Stomach (tissue), 9 donors: ENCODE data around the gene ZBTB17. TPM values are rescaled to one million over a fixed set of nuclear protein-coding genes. Genes with fewer than 3 reads are reported as not detected.
"Not testable (repeated sequence)": the region's sequence is repeated elsewhere in the genome, so short reads cannot be mapped to it uniquely, and the experiment has no call there.

Experiments
- DNase-seq, 2 donors: peaks; one replicate each; pipeline versions ENCODE4 v3.0.0 to v3.0.0-alpha.2; 2013 to 2019
- H3K27ac ChIP-seq, 5 donors: fragments of 200-600 bp in 4 of 5; sonication (generic) in 4 of 5; one replicate each; pipeline ENCODE4 v1.5.1; 2013 to 2019; ENCODE audit warnings: mild to moderate bottlenecking in 1 of 5, moderate library complexity in 1 of 5
- H3K27me3 ChIP-seq, 3 donors: fragments of 200-600 bp; sonication (generic); one replicate each; pipeline ENCODE4 v1.5.1; 2017 to 2019; ENCODE audit warnings: mixed run types in 1 of 3
- H3K36me3 ChIP-seq, 4 donors: fragments of 200-600 bp; sonication (generic); 1 replicate in 3 of 4; 2 replicates in 1 of 4; pipeline ENCODE4 v1.5.1; 2016 to 2019
- H3K4me1 ChIP-seq, 4 donors: fragments of 200-600 bp; sonication (generic); one replicate each; pipeline ENCODE4 v1.5.1; 2016 to 2019
- H3K4me3 ChIP-seq, 4 donors: fragments of 200-600 bp; sonication (generic) in 3 of 4; one replicate each; pipeline ENCODE4 v1.5.1; 2016 to 2019; ENCODE audit warnings: mild to moderate bottlenecking in 1 of 4
- H3K9me3 ChIP-seq, 4 donors: fragments of 200-600 bp; sonication (generic); one replicate each; pipeline ENCODE4 v1.5.1; 2016 to 2019
- EP300 ChIP-seq: sonication (generic); formaldehyde crosslinking; IDR thresholded peaks from one replicate; pipeline ENCODE4 v1.6.1; 2017; ENCODE audit warnings: antibody characterized with exemption
- POLR2A ChIP-seq, 4 donors: fragments of 450-650 bp; IDR thresholded peaks; one replicate each; pipeline ENCODE4 v1.6.1; 2016; ENCODE audit warnings: antibody characterized with exemption in 4 of 4, control low read depth in 2 of 4, mild to moderate bottlenecking in 1 of 4, moderate library complexity in 1 of 4
- POLR2AphosphoS5 ChIP-seq, 3 donors: sonication (generic); formaldehyde crosslinking; IDR thresholded peaks; one replicate each; pipeline ENCODE4 v1.6.1; 2016; ENCODE audit warnings: antibody characterized with exemption in 3 of 3
- WGBS, 5 donors: extraction: QIAGEN DNeasy Blood & Tissue Kit in 3 of 5; methylation state at CpG; one replicate each; pipeline versions ENCODE4 v1.1.5 to v1.1.7; 2013 to 2018; 5-methylcytosine and 5-hydroxymethylcytosine counted together
- intact Hi-C: fragments of 100-400 bp; cut with DNase I; formaldehyde crosslinking; loops from one replicate; pipeline ENCODE4 v1.15.1; 2023; ENCODE audit warnings: low total_unique reads
- polyA plus RNA-seq, 3 donors: library from polyadenylated mRNA; stranded (reverse); fragments of 200-250 nt; gene quantifications; one replicate each; pipeline ENCODE4 v1.2.3, GENCODE V29; 2013
- total RNA-seq, 5 donors: library from RNA; depleted of rRNA; stranded (reverse); fragments of >200 nt; gene quantifications; one replicate each; pipeline versions ENCODE4 v1.1.0 to v1.2.3, GENCODE V29; 2014 to 2016
- TF ChIP-seq, protein P1 (sequence below), 7 experiments: fragments of 450-650 bp in 4 of 7; fragments of 200-600 bp in 3 of 7; sonication (generic) in 3 of 7; IDR thresholded peaks; one replicate each; pipeline ENCODE4 v1.5.1; 2016 to 2019; ENCODE audit warnings: antibody characterized with exemption in 7 of 7, control low read depth in 2 of 7, mild to moderate bottlenecking in 1 of 7
- donor health status: healthy with polysubstance abuse.
- donor health status: Bipolar disorder and iron deficiency.
- donor health status: healthy.

The ZBTB17 gene
- total and polyA plus RNA-seq, 8 donors, result 13.0 to 136 (median 46.5) TPM

DNA sequence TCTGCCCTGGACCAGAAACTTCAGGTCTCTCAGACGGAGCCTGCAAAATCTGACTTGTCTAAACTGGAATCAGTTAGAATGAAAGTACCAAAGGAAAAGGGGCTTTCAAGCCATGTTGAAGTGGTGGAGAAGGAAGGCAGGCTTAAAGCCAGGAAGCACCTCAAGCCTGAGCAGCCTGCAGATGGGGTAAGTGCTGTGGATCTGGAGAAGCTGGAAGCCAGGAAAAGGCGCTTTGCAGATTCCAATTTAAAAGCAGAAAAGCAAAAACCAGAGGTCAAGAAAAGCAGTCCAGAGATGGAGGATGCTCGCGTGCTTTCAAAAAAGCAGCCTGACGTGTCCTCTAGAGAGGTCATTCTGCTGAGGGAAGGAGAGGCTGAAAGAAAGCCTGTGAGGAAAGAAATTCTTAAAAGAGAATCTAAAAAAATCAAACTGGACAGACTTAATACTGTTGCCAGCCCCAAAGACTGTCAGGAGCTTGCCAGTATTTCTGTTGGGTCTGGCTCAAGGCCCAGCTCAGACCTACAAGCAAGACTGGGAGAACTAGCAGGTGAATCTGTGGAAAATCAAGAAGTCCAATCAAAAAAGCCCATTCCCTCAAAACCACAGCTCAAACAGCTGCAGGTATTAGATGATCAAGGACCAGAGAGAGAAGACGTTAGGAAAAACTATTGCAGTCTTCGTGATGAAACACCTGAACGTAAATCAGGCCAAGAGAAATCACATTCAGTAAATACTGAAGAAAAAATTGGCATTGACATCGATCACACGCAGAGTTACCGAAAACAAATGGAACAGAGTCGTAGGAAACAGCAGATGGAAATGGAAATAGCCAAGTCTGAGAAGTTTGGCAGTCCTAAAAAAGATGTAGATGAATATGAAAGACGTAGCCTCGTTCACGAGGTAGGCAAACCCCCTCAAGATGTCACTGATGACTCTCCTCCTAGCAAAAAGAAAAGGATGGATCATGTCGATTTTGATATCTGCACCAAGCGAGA is 46.6 kb downstream of the ZBTB17 start:
- no peak for DNase-seq
- Histone ChIP-seq H3K36me3 (peaks cover 64 to 100% (median 99%) of the 10 kb centered on the region in 4 donors), H3K27ac (no peak overlapping the region)

DNA sequence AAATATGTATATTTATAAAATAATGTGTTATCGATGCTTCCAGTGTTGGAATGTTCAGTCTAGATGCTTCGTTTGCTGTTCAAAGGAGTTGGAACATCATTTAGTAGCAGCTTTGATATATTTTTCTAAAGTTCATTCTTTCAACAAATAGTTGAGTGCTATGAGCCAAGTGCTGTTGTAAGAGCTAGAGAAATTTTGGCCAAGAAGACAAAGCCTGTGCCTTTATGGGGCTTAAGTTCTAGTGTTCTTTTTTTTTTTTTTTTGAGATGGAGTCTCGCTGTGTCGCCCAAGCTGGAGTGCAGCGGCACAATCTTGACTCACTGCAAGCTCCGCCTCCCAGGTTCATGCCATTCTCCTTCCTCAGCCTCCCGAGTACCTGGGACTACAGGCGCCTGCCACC is 49.5 kb downstream of the ZBTB17 start:
- 86 to 89% (median 87%) methylated on average over 8 of the region's 8 CpGs for WGBS, 5 donors
- peaks cover 0 to 13% (median 0%) of the 10 kb centered on the region in 4 donors for H3K4me1 ChIP-seq
- H3K9me3 ChIP-seq, DNase-seq, H3K27me3 ChIP-seq, intact Hi-C loops, H3K4me3 ChIP-seq, H3K27ac ChIP-seq: not testable (repeated sequence)
- peaks cover 47 to 100% (median 99%) of the 10 kb centered on the region in 4 donors for H3K36me3 ChIP-seq

More for the DNA sequence above, 46.6 kb downstream of the ZBTB17 start:
- TF ChIP-seq POLR2A (IDR thresholded peaks at IDR 0.05), result no peak
- no peak for TF ChIP-seq POLR2AphosphoS5 (IDR thresholded peaks at IDR 0.05)
- intact Hi-C loops, result no loop called here
- H3K4me1 ChIP-seq, result peaks cover 0 to 7% (median 0%) of the 10 kb centered on the region in 4 donors
- WGBS, 5 donors, result 87 to 95% (median 90%) methylated on average over 17 of the region's 17 CpGs
- H3K27me3 ChIP-seq, result no peaks in the 10 kb centered on the region
- no peak overlapping the region for H3K4me3 ChIP-seq
- no peaks in the 10 kb centered on the region for H3K9me3 ChIP-seq

DNA sequence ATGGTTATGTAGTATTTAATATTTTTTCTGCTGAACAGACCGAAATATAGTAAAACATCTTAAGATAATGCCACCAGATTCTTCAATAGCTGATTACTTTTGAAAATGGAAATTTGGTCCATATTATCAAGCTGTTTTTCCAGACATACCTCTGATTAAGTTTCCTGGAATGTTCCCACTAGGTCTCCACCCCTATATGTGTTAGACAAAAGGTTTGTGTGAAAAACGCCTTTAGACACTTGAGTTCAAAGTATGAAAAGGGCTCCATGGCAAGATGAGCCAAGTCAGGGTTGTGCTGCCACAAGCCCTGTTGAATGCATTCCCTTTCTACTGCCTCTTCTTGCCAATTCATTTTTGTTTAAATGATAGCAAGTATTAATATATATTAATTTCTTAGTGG is 52.7 kb downstream of the ZBTB17 start:
- Histone ChIP-seq H3K27me3 (no peaks in the 10 kb centered on the region), H3K4me3 (no peak overlapping the region), H3K36me3 (peaks cover 43 to 100% (median 99%) of the 10 kb centered on the region in 4 donors), H3K27ac (no peak overlapping the region), H3K4me1 (peaks cover 0 to 13% (median 0%) of the 10 kb centered on the region in 4 donors), H3K9me3 (no peaks in the 10 kb centered on the region)
- WGBS, 5 donors, result 61 to 79% (median 66%) methylated on average over 2 of the region's 2 CpGs
- no peak for TF ChIP-seq POLR2AphosphoS5 (IDR thresholded peaks at IDR 0.05)
- TF ChIP-seq POLR2A (IDR thresholded peaks at IDR 0.05), result no peak
- TF ChIP-seq EP300, result no peak
- TF ChIP-seq, protein P1, sequence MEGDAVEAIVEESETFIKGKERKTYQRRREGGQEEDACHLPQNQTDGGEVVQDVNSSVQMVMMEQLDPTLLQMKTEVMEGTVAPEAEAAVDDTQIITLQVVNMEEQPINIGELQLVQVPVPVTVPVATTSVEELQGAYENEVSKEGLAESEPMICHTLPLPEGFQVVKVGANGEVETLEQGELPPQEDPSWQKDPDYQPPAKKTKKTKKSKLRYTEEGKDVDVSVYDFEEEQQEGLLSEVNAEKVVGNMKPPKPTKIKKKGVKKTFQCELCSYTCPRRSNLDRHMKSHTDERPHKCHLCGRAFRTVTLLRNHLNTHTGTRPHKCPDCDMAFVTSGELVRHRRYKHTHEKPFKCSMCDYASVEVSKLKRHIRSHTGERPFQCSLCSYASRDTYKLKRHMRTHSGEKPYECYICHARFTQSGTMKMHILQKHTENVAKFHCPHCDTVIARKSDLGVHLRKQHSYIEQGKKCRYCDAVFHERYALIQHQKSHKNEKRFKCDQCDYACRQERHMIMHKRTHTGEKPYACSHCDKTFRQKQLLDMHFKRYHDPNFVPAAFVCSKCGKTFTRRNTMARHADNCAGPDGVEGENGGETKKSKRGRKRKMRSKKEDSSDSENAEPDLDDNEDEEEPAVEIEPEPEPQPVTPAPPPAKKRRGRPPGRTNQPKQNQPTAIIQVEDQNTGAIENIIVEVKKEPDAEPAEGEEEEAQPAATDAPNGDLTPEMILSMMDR (IDR thresholded peaks at IDR 0.05), result no peak
- intact Hi-C loops, result no loop called here
- DNase-seq, result no peak

DNA sequence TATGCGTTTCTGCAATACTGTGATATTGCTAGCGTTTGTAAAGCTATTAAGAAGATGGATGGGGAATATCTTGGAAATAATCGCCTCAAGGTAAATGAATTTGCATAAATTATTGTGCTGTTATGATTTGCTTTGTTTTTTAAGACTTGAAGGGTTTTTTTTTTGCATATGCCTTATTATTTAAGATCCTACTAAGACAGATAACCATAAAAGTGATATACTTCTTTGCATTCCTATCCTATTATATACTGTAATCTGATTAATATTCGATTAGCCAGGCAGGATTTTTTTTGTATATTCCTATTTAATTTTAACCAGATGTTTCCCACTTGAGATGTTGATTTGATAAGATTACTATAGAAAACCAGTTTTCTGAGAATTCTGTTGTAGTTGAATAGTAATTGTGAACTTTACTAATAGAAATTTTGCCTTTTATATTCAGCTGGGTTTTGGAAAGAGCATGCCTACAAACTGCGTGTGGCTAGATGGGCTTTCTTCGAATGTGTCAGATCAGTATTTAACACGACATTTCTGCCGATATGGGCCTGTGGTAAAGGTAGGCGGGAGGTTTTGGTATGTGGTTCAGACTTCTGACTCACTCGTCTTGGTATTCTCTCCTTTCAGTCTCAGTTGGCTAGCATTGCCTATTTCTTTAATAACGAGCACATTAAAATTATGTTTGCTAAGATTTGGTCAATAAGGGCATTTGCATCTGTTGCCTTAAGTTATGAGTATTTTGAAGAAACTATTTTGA is 56.8 kb downstream of the ZBTB17 start:
- Histone ChIP-seq H3K36me3 (peaks cover 27 to 97% (median 95%) of the 10 kb centered on the region in 4 donors), H3K4me1 (peaks cover 0 to 25% (median 7%) of the 10 kb centered on the region in 4 donors), H3K27ac (no peak overlapping the region), H3K9me3 (no peaks in the 10 kb centered on the region), H3K27me3 (no peaks in the 10 kb centered on the region), H3K4me3 (no peak overlapping the region)
- no peak for DNase-seq
- 75 to 82% (median 78%) methylated on average over 11 of the region's 11 CpGs for WGBS, 5 donors
- TF ChIP-seq POLR2AphosphoS5 (IDR thresholded peaks at IDR 0.05) (no peak), EP300 (no peak), POLR2A (IDR thresholded peaks at IDR 0.05) (no peak)
- TF ChIP-seq, protein P1 (IDR thresholded peaks at IDR 0.05), result no peak
- intact Hi-C loops, result no loop called here

DNA sequence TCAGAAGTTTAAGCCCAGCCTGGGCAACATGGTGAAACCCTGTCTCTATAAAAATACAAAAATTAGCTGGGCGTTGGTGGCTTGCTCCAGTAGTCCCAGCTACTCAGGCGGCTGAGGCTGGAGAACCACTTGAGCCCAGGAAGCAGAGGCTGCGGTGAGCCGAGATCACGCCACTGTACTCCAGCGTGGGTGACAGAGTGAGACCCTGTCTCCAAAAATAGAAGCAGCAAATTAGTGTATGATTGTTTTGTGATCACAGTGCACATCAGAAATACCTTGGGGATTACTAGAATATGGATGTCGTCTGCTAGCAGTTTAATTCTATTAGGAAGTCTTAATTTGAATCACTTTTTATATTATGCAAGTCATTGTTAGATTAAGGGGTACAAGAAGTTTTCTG is 59.0 kb downstream of the ZBTB17 start:
- H3K4me3 ChIP-seq, result no peak overlapping the region
- intact Hi-C loops, result no loop called here
- DNase-seq, result no peak
- H3K4me1 ChIP-seq, result peaks cover 0 to 25% (median 5%) of the 10 kb centered on the region in 4 donors
- no peaks in the 10 kb centered on the region for H3K27me3 ChIP-seq
- no peaks in the 10 kb centered on the region for H3K9me3 ChIP-seq
- 64 to 89% (median 84%) methylated on average over 7 of the region's 7 CpGs for WGBS, 5 donors
- peak overlapping the region in 1 of 5 donors; percentile 1 for H3K27ac ChIP-seq
- TF ChIP-seq POLR2A (IDR thresholded peaks at IDR 0.05) (no peak), EP300 (no peak), POLR2AphosphoS5 (IDR thresholded peaks at IDR 0.05) (no peak)
- TF ChIP-seq, protein P1 (IDR thresholded peaks at IDR 0.05), result no peak
- peaks cover 33 to 97% (median 94%) of the 10 kb centered on the region in 4 donors for H3K36me3 ChIP-seq
